ENCODE results near the gene CNTN4. TPM values are rescaled to one million over a fixed set of nuclear protein-coding genes. Genes with fewer than 3 reads are reported as not detected.

CNTN4 gene
- total and polyA plus RNA-seq, 2 of the 8 experiments (the other 6 are each of a cell fraction or from before 2014, with no cell fraction given), result 0.41 to 2.2 TPM

GRCh38 chr3:2540115-2540514 is 441.4 kb downstream of the CNTN4 start:
- Histone ChIP-seq H2AFZ (ENCODE audit: low read length) (no peak overlapping the region), H3K79me1 (ENCODE audit: low read depth, low read length) (no peaks in the 10 kb centered on the region), H3K4ac (replicated peaks; ENCODE audit: insufficient read length, low read depth, low read length) (no peak overlapping the region), H3K79me2 (ENCODE audit: control insufficient read depth in 1 of 2, insufficient read depth in 2 of 2, low read length in 2 of 2) (no peaks in the 10 kb centered on the region), H2BK5ac (ENCODE audit: low read depth, low read length) (0 out of 2 replicates have a peak overlapping the region, but pooled peaks have one; percentile 38), H2BK20ac (ENCODE audit: low read length) (no peak overlapping the region), H3K14ac (ENCODE audit: insufficient read length) (no peak overlapping the region), H3K56ac (replicated peaks; ENCODE audit: insufficient read length, low read depth, low read length) (no peak overlapping the region), H3K27me3 (replicated peaks in 1 of 4; ENCODE audit: control insufficient read depth in 3 of 4, extremely low read depth in 1 of 4, insufficient read depth in 3 of 4, low read length in 3 of 4) (no peaks in the 10 kb centered on the region), H3K27ac (ENCODE audit: low read depth, low read length) (no peak overlapping the region), H4K8ac (ENCODE audit: extremely low read depth, insufficient read depth, low read length) (no peak overlapping the region), H2BK120ac (replicated peaks; ENCODE audit: low read depth, low read length) (no peak overlapping the region), H3K23me2 (ENCODE audit: low read depth, low read length) (no peaks in the 10 kb centered on the region), H4K91ac (replicated peaks; ENCODE audit: insufficient read length, low read length) (no peak overlapping the region), H3K23ac (ENCODE audit: insufficient read length) (no peak overlapping the region), H3K36me3 (ENCODE audit: control insufficient read depth in 2 of 4, insufficient read depth in 4 of 4, low read length in 3 of 4) (no peaks in the 10 kb centered on the region), H4K5ac (ENCODE audit: insufficient read length, low read depth, low read length) (no peak overlapping the region), H3K18ac (ENCODE audit: extremely low read depth, low read length) (no peak overlapping the region; the same call in 1 of the 2 replicates), H3K9me3 (ENCODE audit: insufficient read depth in 2 of 2, low read depth in 1 of 2, low read length in 1 of 2) (no peaks in the 10 kb centered on the region), H2BK12ac (ENCODE audit: low read depth, low read length) (no peak overlapping the region), H2AK5ac (ENCODE audit: low read depth, low read length) (no peak overlapping the region), H2BK15ac (ENCODE audit: low read length) (no peak overlapping the region), H4K20me1 (replicated peaks in 1 of 2; ENCODE audit: control insufficient read depth in 1 of 2, insufficient read depth in 2 of 2, low read length in 2 of 2) (no peaks in the 10 kb centered on the region), H3K4me1 (replicated peaks in 1 of 4; ENCODE audit: control insufficient read depth in 3 of 4, insufficient read depth in 4 of 4, low read length in 3 of 4) (no peaks in the 10 kb centered on the region), H3K4me3 (ENCODE audit: extremely low read depth in 1 of 4, insufficient read depth in 2 of 4, low read depth in 3 of 4, low read length in 4 of 4) (no peak overlapping the region), H3K9ac (replicated peaks in 1 of 4; ENCODE audit: extremely low read depth in 1 of 4, low read depth in 3 of 4, low read length in 3 of 4) (no peak overlapping the region), H3K4me2 (ENCODE audit: insufficient read depth in 1 of 2, low read depth in 2 of 2, low read length in 2 of 2) (no peak overlapping the region)
- 88% methylated on average over 5 of the region's 5 CpGs; no CpG with 5 or more reads in 1 of the 2 experiments for WGBS, 2 experiments (ENCODE audit: extremely low coverage in 1 of 2, insufficient coverage in 1 of 2, insufficient read length in 1 of 2, insufficient replicate concordance in 2 of 2, low coverage in 1 of 2, low lambda C conversion rate in 2 of 2, missing lambda C conversion rate in 1 of 2)
- no peak for DNase-seq (ENCODE audit: low read depth in 1 of 2, low spot score in 2 of 2)
- no peak for FAIRE-seq
- no peak for TF ChIP-seq RBBP5 (IDR thresholded peaks at IDR 0.05; ENCODE audit: borderline replicate concordance, low read depth, low read length)
- peak; percentile 53; the same call in 1 of the 2 replicates for TF ChIP-seq CEBPB (IDR thresholded peaks at IDR 0.05; ENCODE audit: low read depth, low read length)
- ChIA-PET POLR2A (ENCODE audit: partially characterized antibody) (no interaction called here), CTCF (ENCODE audit: partially characterized antibody) (no interaction called here)
